ENCODE data around the gene CCT3. TPM values are rescaled to one million over a fixed set of nuclear protein-coding genes. Genes with fewer than 3 reads are reported as not detected.

Gene CCT3
- total RNA-seq, 2 experiments from 2014 or later, result 385 to 387 TPM

- BruUV-seq (replicated peaks), result no TSS peak
- Histone ChIP-seq H3K4me1 (ENCODE audit: insufficient read depth, low read length, poor library complexity, severe bottlenecking) (peaks cover 26% of the 10 kb centered on the region), H3K27ac (ENCODE audit: low read depth, low read length, poor library complexity, severe bottlenecking) (peak within 1 kb of the TSS; percentile 66), H3K4me3 (ENCODE audit: low read depth, low read length, poor library complexity, severe bottlenecking) (peak within 1 kb of the TSS; percentile 82), H3K9me3 (ENCODE audit: low read length) (no peaks in the 10 kb centered on the region), H4K20me1 (ENCODE audit: insufficient read depth, low read length) (peaks cover 19% of the 10 kb centered on the region; the same call in 1 of the 2 replicates), H3K36me3 (ENCODE audit: insufficient read depth, low read length) (peaks cover 31% of the 10 kb centered on the region), H3K79me2 (ENCODE audit: insufficient read depth, low read depth, low read length) (peaks cover 43% of the 10 kb centered on the region), H3K9me2 (ENCODE audit: insufficient read depth, low read length) (no peaks in the 10 kb centered on the region), H3K4me2 (ENCODE audit: low read length) (peak within 1 kb of the TSS; percentile 96), H2AFZ (ENCODE audit: low read length) (peak within 1 kb of the TSS; percentile 90)
- TF ChIP-seq CTCF (conservative IDR thresholded peaks at IDR 0.05; ENCODE audit: low read length) (no peak), EZH2phosphoT487 (IDR thresholded peaks at IDR 0.05; ENCODE audit: borderline replicate concordance, low read depth, low read length) (no peak)
- POLR2A ChIA-PET, result interaction anchor here (0.6 to 2.8 kb wide), 10 partner anchors 9 to 601 kb away, joined by 3 to 11 read pairs (median 5); partner anchors contain the start of gene PMF1
- CTCF ChIA-PET (ENCODE audit: unreplicated experiment), result interaction anchor here (0.5 to 1.5 kb wide), 5 partner anchors 11 to 155 kb away, joined by 3 to 4 read pairs (median 3); no protein-coding TSS in a partner anchor
- peak; percentile 99 for DNase-seq (ENCODE audit: low spot score)
- intact Hi-C loops (cut with micrococcal nuclease; ENCODE audit: unreplicated experiment), result loop anchor here (1.0 kb wide), 1 partner anchor 55 kb away; no protein-coding TSS in a partner anchor
Measured at GRCh38 chr1:156282479-156283222, 55.4 kb downstream of the CCT3 start, which contains the start of gene SMG5. TSS of gene SMG5 (minus strand) at chr1:156282825. CDS start at chr1:156282680, 145 bp downstream.

- no TSS peak for BruUV-seq (replicated peaks)
- H3K4me2 ChIP-seq (ENCODE audit: low read length), result peak overlapping the region; percentile 96
- H3K4me1 ChIP-seq (ENCODE audit: insufficient read depth, low read length, poor library complexity, severe bottlenecking), result peaks cover 26% of the 10 kb centered on the region
- H3K4me3 ChIP-seq (ENCODE audit: low read depth, low read length, poor library complexity, severe bottlenecking), result peak overlapping the region; percentile 82
- no peaks in the 10 kb centered on the region for H3K9me2 ChIP-seq (ENCODE audit: insufficient read depth, low read length)
- no peaks in the 10 kb centered on the region for H3K9me3 ChIP-seq (ENCODE audit: low read length)
- peak overlapping the region; percentile 1; the same call in 1 of the 2 replicates for H2AFZ ChIP-seq (ENCODE audit: low read length)
- POLR2A ChIA-PET, result interaction anchor here (0.5 to 2.8 kb wide), 7 partner anchors 10 to 154 kb away, joined by 3 to 11 read pairs (median 5); partner anchors contain the start of gene PMF1
- CTCF ChIA-PET (ENCODE audit: unreplicated experiment), result interaction anchor here (0.7 to 1.5 kb wide), 2 partner anchors 11 to 155 kb away, joined by 3 to 4 read pairs; no protein-coding TSS in a partner anchor
- H3K27ac ChIP-seq (ENCODE audit: low read depth, low read length, poor library complexity, severe bottlenecking), result peak overlapping the region; percentile 66
- peaks cover 19% of the 10 kb centered on the region; the same call in 1 of the 2 replicates for H4K20me1 ChIP-seq (ENCODE audit: insufficient read depth, low read length)
- peaks cover 37% of the 10 kb centered on the region for H3K36me3 ChIP-seq (ENCODE audit: insufficient read depth, low read length)
- intact Hi-C loops (cut with micrococcal nuclease; ENCODE audit: unreplicated experiment), result loop anchor here (1.0 kb wide), 1 partner anchor 55 kb away; no protein-coding TSS in a partner anchor
- TF ChIP-seq EZH2phosphoT487 (IDR thresholded peaks at IDR 0.05; ENCODE audit: borderline replicate concordance, low read depth, low read length) (no peak), CTCF (conservative IDR thresholded peaks at IDR 0.05; ENCODE audit: low read length) (no peak)
- H3K79me2 ChIP-seq (ENCODE audit: insufficient read depth, low read depth, low read length), result peaks cover 43% of the 10 kb centered on the region
- peak; percentile 53 for DNase-seq (ENCODE audit: low spot score)
Measured at GRCh38 chr1:156281693-156282478, 56.2 kb downstream of the CCT3 start.
